ENCODE results near the gene CDHR2.

GRCh38 chr5:176543428-176544182 is 5.5 kb upstream of the CDHR2 start:
- TF ChIP-seq CTCF (IDR thresholded peaks at IDR 0.05), result no peak
- TF ChIP-seq ZFX (IDR thresholded peaks at IDR 0.05; ENCODE audit: borderline replicate concordance), result no peak
